Activated CD4-positive, alpha-beta T cell treated with anti-CD3 and anti-CD28 coated beads, Interleukin-2, amount 10 ng/mL, durations not matched to agents 7 days and 5 days (primary cell): ENCODE data around the gene ABTB2. TPM values are rescaled to one million over a fixed set of nuclear protein-coding genes. Genes with fewer than 3 reads are reported as not detected.

Experiments used
- CTCF ChIA-PET: fragments of 350-600 bp; sonication (Branson Sonifier 250); formaldehyde crosslinking; loops from one replicate; lab custom pipeline; 2021; ENCODE audit warnings: antibody characterized with exemption; lab: Charles Lee
- POLR2A ChIA-PET: fragments of 350-600 bp; sonication (Branson Sonifier 250); formaldehyde crosslinking; loops from one replicate; lab custom pipeline; 2021; ENCODE audit warnings: antibody characterized with exemption; lab: Charles Lee
- DNase-seq: peaks from one replicate; pipeline ENCODE4 v3.0.0-alpha.2; 2020
- H3K27ac Mint-ChIP-seq: one replicate; pipeline ENCODE4 v1.8.0; 2021; ENCODE audit warnings: mild to moderate bottlenecking, moderate library complexity, mixed read lengths
- H3K27me3 Mint-ChIP-seq: one replicate; pipeline ENCODE4 v1.8.0; 2021; ENCODE audit warnings: mixed read lengths
- H3K36me3 Mint-ChIP-seq: one replicate; pipeline ENCODE4 v1.8.0; 2021; ENCODE audit warnings: low read depth, mixed read lengths
- H3K4me1 Mint-ChIP-seq: one replicate; pipeline ENCODE4 v1.8.0; 2021; ENCODE audit warnings: mixed read lengths
- H3K4me3 Mint-ChIP-seq: one replicate; pipeline ENCODE4 v1.8.0; 2021; ENCODE audit warnings: mild to moderate bottlenecking, moderate library complexity, mixed read lengths
- H3K9me3 Mint-ChIP-seq: one replicate; pipeline ENCODE4 v1.8.0; 2021; ENCODE audit warnings: mixed read lengths
- total RNA-seq, 2 experiments: library from RNA; stranded (reverse); gene quantifications; one replicate each; pipeline ENCODE4 v1.2.3, GENCODE V29; 2021

The ABTB2 gene
- total RNA-seq, 2 experiments from 2014 or later, result 0.55 to 0.65 TPM

GRCh38 chr11:34269694-34270245, 88.0 kb downstream of the ABTB2 start:
- Mint-ChIP-seq H3K9me3 (no peaks in the 10 kb centered on the region), H3K36me3 (no peaks in the 10 kb centered on the region), H3K4me3 (no peak overlapping the region), H3K4me1 (peaks cover 4% of the 10 kb centered on the region), H3K27me3 (peaks cover 10% of the 10 kb centered on the region), H3K27ac (no peak overlapping the region)
- ChIA-PET POLR2A (no interaction called here), CTCF (interaction anchor here (0.6 kb wide), 1 partner anchor 380 kb away, joined by 3 read pairs; no protein-coding TSS in a partner anchor)
- DNase-seq, result no peak

GRCh38 chr11:34268906-34269430, 88.8 kb downstream of the ABTB2 start:
- Mint-ChIP-seq H3K27me3 (peaks cover 10% of the 10 kb centered on the region), H3K9me3 (no peaks in the 10 kb centered on the region), H3K36me3 (no peaks in the 10 kb centered on the region), H3K4me3 (no peak overlapping the region), H3K4me1 (peaks cover 4% of the 10 kb centered on the region), H3K27ac (no peak overlapping the region)
- CTCF ChIA-PET, result no interaction called here
- POLR2A ChIA-PET, result no interaction called here
- DNase-seq, result no peak

GRCh38 chr11:34267417-34267816, 90.4 kb downstream of the ABTB2 start:
- ChIA-PET CTCF (no interaction called here), POLR2A (no interaction called here)
- H3K4me3 Mint-ChIP-seq, result no peak overlapping the region
- peaks cover 13% of the 10 kb centered on the region for H3K27me3 Mint-ChIP-seq
- H3K27ac Mint-ChIP-seq, result no peak overlapping the region
- H3K4me1 Mint-ChIP-seq, result peaks cover 4% of the 10 kb centered on the region
- no peak for DNase-seq
- H3K9me3 Mint-ChIP-seq, result no peaks in the 10 kb centered on the region
- H3K36me3 Mint-ChIP-seq, result no peaks in the 10 kb centered on the region

GRCh38 chr11:34267013-34267412, 90.8 kb downstream of the ABTB2 start:
- Mint-ChIP-seq H3K36me3 (no peaks in the 10 kb centered on the region), H3K4me1 (peaks cover 4% of the 10 kb centered on the region), H3K4me3 (no peak overlapping the region), H3K9me3 (no peaks in the 10 kb centered on the region), H3K27ac (no peak overlapping the region), H3K27me3 (peaks cover 16% of the 10 kb centered on the region)
- DNase-seq, result no peak
- CTCF ChIA-PET, result no interaction called here
- POLR2A ChIA-PET, result no interaction called here

GRCh38 chr11:34266090-34266912, 91.5 kb downstream of the ABTB2 start:
- Mint-ChIP-seq H3K27me3 (peaks cover 16% of the 10 kb centered on the region), H3K4me3 (no peak overlapping the region), H3K27ac (no peak overlapping the region), H3K36me3 (no peaks in the 10 kb centered on the region), H3K4me1 (peaks cover 4% of the 10 kb centered on the region), H3K9me3 (no peaks in the 10 kb centered on the region)
- ChIA-PET CTCF (no interaction called here), POLR2A (no interaction called here)
- DNase-seq, result no peak

GRCh38 chr11:34264303-34265110, 93.3 kb downstream of the ABTB2 start:
- ChIA-PET CTCF (interaction anchor here (0.6 to 1.8 kb wide), 4 partner anchors 10 to 23 kb away, joined by 3 to 6 read pairs (median 3); no protein-coding TSS in a partner anchor), POLR2A (no interaction called here)
- Mint-ChIP-seq H3K36me3 (no peaks in the 10 kb centered on the region), H3K4me3 (no peak overlapping the region), H3K4me1 (peaks cover 4% of the 10 kb centered on the region), H3K27me3 (peaks cover 18% of the 10 kb centered on the region), H3K27ac (no peak overlapping the region), H3K9me3 (no peaks in the 10 kb centered on the region)
- no peak for DNase-seq

GRCh38 chr11:34263441-34264091, 94.2 kb downstream of the ABTB2 start:
- H3K27me3 Mint-ChIP-seq, result peaks cover 16% of the 10 kb centered on the region
- peaks cover 4% of the 10 kb centered on the region for H3K4me1 Mint-ChIP-seq
- no peak overlapping the region for H3K4me3 Mint-ChIP-seq
- H3K9me3 Mint-ChIP-seq, result no peaks in the 10 kb centered on the region
- H3K36me3 Mint-ChIP-seq, result no peaks in the 10 kb centered on the region
- no peak overlapping the region for H3K27ac Mint-ChIP-seq
- no peak for DNase-seq
- ChIA-PET POLR2A (no interaction called here), CTCF (interaction anchor here (1.0 to 1.8 kb wide), 5 partner anchors 11 to 90 kb away, joined by 3 to 4 read pairs (median 3); no protein-coding TSS in a partner anchor)

- H3K9me3 Mint-ChIP-seq, result no peaks in the 10 kb centered on the region
- no peak overlapping the region for H3K27ac Mint-ChIP-seq
- peaks cover 12% of the 10 kb centered on the region for H3K27me3 Mint-ChIP-seq
- H3K36me3 Mint-ChIP-seq, result no peaks in the 10 kb centered on the region
- H3K4me3 Mint-ChIP-seq, result no peak overlapping the region
- ChIA-PET CTCF (interaction anchor here (1.0 to 1.8 kb wide), 5 partner anchors 11 to 89 kb away, joined by 3 to 5 read pairs (median 4); no protein-coding TSS in a partner anchor), POLR2A (no interaction called here)
- no peak for DNase-seq
- H3K4me1 Mint-ChIP-seq, result peaks cover 4% of the 10 kb centered on the region
Measured at GRCh38 chr11:34262531-34263081, 95.2 kb downstream of the ABTB2 start.

- no peak overlapping the region for H3K4me3 Mint-ChIP-seq
- ChIA-PET CTCF (interaction anchor here (1.4 to 1.8 kb wide), 3 partner anchors 19 to 88 kb away, joined by 3 to 5 read pairs (median 4); no protein-coding TSS in a partner anchor), POLR2A (no interaction called here)
- no peak overlapping the region for H3K27ac Mint-ChIP-seq
- H3K36me3 Mint-ChIP-seq, result no peaks in the 10 kb centered on the region
- no peaks in the 10 kb centered on the region for H3K9me3 Mint-ChIP-seq
- DNase-seq, result no peak
- peaks cover 10% of the 10 kb centered on the region for H3K27me3 Mint-ChIP-seq
- peaks cover 4% of the 10 kb centered on the region for H3K4me1 Mint-ChIP-seq
Measured at GRCh38 chr11:34261820-34262219, 96.0 kb downstream of the ABTB2 start.

GRCh38 chr11:34261095-34261494, 96.7 kb downstream of the ABTB2 start:
- Mint-ChIP-seq H3K9me3 (no peaks in the 10 kb centered on the region), H3K4me1 (no peaks in the 10 kb centered on the region), H3K27me3 (peaks cover 10% of the 10 kb centered on the region), H3K36me3 (no peaks in the 10 kb centered on the region), H3K4me3 (no peak overlapping the region), H3K27ac (no peak overlapping the region)
- ChIA-PET CTCF (interaction anchor here (1.6 kb wide), 1 partner anchor 20 kb away, joined by 5 read pairs; no protein-coding TSS in a partner anchor), POLR2A (no interaction called here)
- no peak for DNase-seq

- ChIA-PET CTCF (no interaction called here), POLR2A (no interaction called here)
- Mint-ChIP-seq H3K4me3 (no peak overlapping the region), H3K9me3 (no peaks in the 10 kb centered on the region), H3K4me1 (no peaks in the 10 kb centered on the region), H3K36me3 (no peaks in the 10 kb centered on the region), H3K27ac (no peak overlapping the region), H3K27me3 (peaks cover 11% of the 10 kb centered on the region)
- DNase-seq, result no peak
Measured at GRCh38 chr11:34260072-34260575, 97.7 kb downstream of the ABTB2 start.

GRCh38 chr11:34259087-34259486, 98.7 kb downstream of the ABTB2 start:
- Mint-ChIP-seq H3K27ac (no peak overlapping the region), H3K4me3 (no peak overlapping the region), H3K4me1 (no peaks in the 10 kb centered on the region), H3K9me3 (no peaks in the 10 kb centered on the region), H3K36me3 (no peaks in the 10 kb centered on the region), H3K27me3 (peaks cover 14% of the 10 kb centered on the region)
- DNase-seq, result no peak
- ChIA-PET CTCF (interaction anchor here (0.7 kb wide), 1 partner anchor 17 kb away, joined by 3 read pairs; no protein-coding TSS in a partner anchor), POLR2A (no interaction called here)
